Right renal cortex interstitium (tissue), 3 donors: ENCODE data around the gene LOXL3. TPM values are rescaled to one million over a fixed set of nuclear protein-coding genes. Genes with fewer than 3 reads are reported as not detected.
"Not testable (repeated sequence)": the region's sequence is repeated elsewhere in the genome, so short reads cannot be mapped to it uniquely, and the experiment has no call there.

Experiments
- DNase-seq, 3 donors: peaks; one replicate each; pipeline ENCODE4 v3.0.0-alpha.2; 2013; ENCODE audit warnings: low read depth in 3 of 3, low spot score in 2 of 3
- polyA plus RNA-seq, 3 donors: library from polyadenylated mRNA; unstranded; fragments of 120-200 nt; gene quantifications; one replicate each; pipeline ENCODE4 v1.2.1, GENCODE V29; 2013; ENCODE audit not compliant: insufficient read length in 3 of 3

The LOXL3 gene
- polyA plus RNA-seq, 3 donors = 9.2 to 9.9 (median 9.8) TPM

GRCh38 chr2:74497777-74498499, 55.8 kb downstream of the LOXL3 start:
- no peak for DNase-seq

DNA sequence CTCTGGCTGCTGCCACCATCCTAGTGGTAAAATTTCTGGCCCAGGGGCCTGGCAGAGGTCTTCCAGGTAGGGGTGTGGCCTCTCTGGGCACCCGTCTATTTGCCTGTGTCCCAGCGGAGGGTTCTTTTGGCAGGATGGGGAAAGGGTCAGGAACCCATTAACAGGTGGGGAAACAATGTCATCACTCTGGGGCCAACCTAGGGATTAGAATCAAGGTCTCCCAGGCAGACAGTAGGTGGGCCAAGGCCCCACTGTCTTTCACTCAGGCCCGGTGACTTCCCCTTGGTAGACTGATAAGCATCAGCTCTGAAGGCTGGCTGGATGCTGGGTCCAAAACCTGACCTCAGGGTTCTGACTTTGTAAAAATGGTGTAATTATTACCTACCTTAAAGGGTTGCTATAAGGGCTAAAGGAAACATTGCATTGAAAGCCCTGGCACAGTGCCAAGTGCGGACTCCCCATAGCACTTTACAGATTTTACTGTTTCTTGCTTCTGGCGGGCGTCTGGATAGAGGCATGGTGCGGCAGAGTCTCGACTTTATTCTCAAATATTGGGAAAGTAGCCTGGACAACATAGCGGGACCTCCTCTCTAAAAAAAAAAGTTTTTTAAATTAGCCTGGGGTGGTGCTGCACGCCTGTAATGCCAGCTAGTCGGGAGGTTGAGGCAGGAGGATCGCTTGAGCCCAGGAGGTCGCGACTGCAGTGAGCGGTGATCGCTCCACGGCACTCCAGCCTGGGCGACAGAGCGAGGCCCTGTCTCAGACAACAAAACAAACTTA, 56.6 kb downstream of the LOXL3 start:
- DNase-seq = no peak

- no peak for DNase-seq
These were observed 58.3 kb downstream of the LOXL3 start for GRCh38 chr2:74495440-74495839.

- no peak for DNase-seq
These were observed 60.2 kb downstream of the LOXL3 start for GRCh38 chr2:74493546-74493945.

DNA sequence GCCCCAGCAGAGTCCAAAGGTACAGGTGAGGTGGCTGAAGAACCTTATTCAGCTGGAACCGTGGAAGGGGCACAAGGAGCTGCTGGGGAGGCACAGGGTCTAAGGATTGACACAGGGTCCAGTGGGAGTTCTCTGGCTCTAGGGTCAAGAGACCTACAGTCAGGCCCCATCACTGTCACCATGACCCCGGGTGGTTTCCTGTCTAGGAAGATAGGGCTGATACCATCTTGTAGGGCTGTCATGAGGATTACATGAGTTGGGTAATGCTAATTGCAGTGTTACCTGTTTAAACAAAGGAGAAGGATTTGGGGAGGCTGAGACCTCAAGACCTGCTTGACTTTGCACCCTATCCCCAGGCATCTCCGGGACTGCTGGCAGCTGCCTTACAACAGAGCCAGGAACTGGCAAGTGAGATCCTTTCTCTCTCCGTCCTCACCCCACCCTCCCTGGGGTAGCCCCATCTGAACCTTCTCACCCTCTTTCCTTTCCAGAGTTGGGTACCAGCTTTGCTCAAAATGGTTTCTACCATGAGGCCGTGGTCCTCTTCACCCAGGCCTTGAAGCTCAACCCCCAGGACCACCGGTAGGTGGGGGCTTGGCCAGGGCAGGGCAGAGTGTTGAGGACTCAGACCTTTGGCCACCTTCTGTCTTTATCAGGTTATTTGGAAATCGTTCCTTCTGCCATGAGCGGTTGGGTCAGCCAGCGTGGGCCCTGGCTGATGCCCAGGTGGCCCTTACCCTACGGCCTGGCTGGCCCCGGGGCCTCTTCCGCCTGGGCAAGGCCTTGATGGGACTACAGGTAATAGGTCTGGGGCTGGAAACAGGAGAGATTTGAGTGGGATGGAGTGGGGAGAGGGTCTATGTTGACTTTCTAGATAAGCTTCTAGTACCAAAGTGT, 61.8 kb downstream of the LOXL3 start:
- no peak for DNase-seq

GRCh38 chr2:74489906-74490305, 63.8 kb downstream of the LOXL3 start:
- no peak for DNase-seq

GRCh38 chr2:74488643-74489481, 64.9 kb downstream of the LOXL3 start:
- DNase-seq = no peak

DNA sequence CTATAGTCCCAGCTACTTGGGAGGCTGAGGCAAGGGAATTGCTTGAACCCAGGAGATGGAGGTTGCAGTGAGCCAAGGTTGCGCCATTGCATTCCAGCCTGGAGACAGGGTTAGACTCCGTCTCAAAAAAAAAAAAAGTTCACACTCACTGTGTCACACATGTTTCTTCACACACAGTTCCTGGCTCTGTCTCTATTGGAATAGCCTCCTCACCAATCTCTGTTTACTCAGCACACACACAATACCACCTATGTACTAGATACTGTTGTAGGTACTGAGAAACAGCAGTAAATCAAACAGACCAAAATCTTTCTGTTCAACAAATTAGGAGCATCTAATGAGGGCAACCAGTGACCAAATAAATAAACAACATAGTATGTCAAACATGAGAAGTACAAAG, 67.6 kb downstream of the LOXL3 start:
- no peak for DNase-seq

DNA sequence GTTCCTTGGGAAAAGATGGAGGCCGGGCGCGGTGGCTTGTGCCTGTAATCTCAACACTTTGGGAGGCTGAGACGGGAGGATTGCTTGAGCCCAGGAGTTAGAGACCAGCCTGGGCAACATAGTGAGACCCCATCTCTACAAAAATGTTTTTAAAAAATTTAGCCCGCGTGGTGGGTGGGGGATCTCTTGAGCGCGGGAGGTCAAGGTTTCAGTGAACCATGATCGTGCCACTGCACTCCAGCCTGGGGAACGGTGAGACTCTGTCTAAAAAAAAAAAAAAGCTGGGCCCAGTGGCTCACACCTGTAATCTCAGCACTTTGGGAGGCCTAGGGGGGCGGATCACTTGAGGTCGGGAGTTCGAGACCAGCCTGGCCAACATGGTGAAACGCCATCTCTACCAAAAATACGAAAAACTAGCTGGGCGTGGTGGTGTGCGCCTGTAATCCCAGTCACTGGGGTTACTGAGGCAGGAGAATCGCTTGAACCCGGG, 70.0 kb downstream of the LOXL3 start:
- DNase-seq = not testable (repeated sequence)

DNA sequence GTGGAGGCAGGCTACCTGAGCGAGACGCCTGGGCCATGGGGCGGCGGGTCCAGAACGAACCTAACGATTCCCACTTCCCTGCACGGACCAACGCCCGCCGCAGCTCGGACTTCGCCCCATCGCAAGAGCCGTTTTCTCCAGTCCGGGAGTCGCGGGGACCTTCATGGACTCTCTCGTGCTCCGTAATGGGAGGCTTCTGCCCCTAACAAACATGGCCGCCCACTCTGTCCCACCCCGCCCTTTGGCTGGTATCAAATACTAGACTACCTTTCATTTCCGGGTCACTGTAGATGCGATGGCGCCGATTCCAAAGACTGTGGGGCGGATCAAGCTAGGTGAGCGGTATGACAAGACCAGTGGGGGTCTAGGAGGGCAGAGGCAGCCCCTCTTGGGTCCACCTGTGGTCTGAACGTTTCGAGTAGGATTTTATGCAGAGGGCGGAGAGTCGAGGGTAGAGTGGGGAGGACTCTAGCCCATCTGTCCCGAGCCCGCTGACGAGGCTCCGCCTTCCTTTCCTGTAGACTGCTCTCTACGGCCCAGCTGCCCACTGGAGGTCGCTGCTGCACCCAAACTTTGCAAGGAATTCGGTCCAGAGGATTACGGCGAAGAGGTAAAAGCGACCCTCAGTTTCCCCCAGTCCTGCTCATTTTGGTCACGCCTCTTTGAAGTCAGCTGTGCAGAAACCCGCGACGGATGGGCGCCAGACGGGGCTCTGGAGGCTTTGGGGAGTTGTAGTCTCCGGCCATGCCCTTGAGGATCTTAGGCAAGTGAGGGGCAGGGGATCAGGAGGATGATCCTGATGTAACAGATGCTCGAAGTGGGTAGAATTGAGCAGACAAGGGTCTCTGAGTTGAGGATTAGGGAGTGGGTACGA, 70.7 kb downstream of the LOXL3 start, which contains the start of the genes CCDC142 and TTC31:
Gene CCDC142 (minus strand): TSS at position 198 of the 874 bp plus-strand sequence. CDS start 161 bp downstream, at position 37.
Gene TTC31 (plus strand): TSS at position 281 of the 874 bp plus-strand sequence. CDS start 15 bp downstream, at position 296.
- peak; percentile 95 to 97 (median 96) for DNase-seq

Other genes with a start within 250 kb of the LOXL3 start
- 1 to 10 TPM; 1.4 to 2.2 (median 2.2) TPM for gene SLC4A5, start 210.5 kb downstream of the LOXL3 start, polyA plus RNA-seq
- 100 to 1,000 TPM; 137 to 143 (median 140) TPM for gene DCTN1, start 173.6 kb downstream of the LOXL3 start, polyA plus RNA-seq
- 1 to 10 TPM; 4.4 to 6.6 (median 5.7) TPM for gene C2orf81, start 132.3 kb downstream of the LOXL3 start, polyA plus RNA-seq
- 10 to 100 TPM; 35.9 to 40.2 (median 36.5) TPM for gene WDR54, start 132.2 kb downstream of the LOXL3 start, polyA plus RNA-seq
- gene RTKN, start 112.0 kb downstream of the LOXL3 start, polyA plus RNA-seq = 10 to 100 TPM; 55.3 to 59.0 (median 55.9) TPM
- 10 to 100 TPM; 14.6 to 29.6 (median 24.2) TPM for gene INO80B, start 98.9 kb downstream of the LOXL3 start, polyA plus RNA-seq
- 100 to 1,000 TPM in 1 of 3 donors, 10 to 100 TPM in 2; 90.1 to 101 (median 96.6) TPM for gene WBP1, start 95.5 kb downstream of the LOXL3 start, polyA plus RNA-seq
- gene MOGS, start 88.6 kb downstream of the LOXL3 start, polyA plus RNA-seq = 10 to 100 TPM; 43.6 to 56.1 (median 47.2) TPM
- 10 to 100 TPM; 37.1 to 43.6 (median 38.9) TPM for gene MRPL53, start 81.3 kb downstream of the LOXL3 start, polyA plus RNA-seq
- 10 to 100 TPM in 2 of 3 donors, 1 to 10 TPM in 1; 7.7 to 10.6 (median 10.1) TPM for gene CCDC142, start 70.9 kb downstream of the LOXL3 start, polyA plus RNA-seq
- gene TTC31, start 70.9 kb downstream of the LOXL3 start, polyA plus RNA-seq = 10 to 100 TPM; 24.4 to 26.6 (median 24.9) TPM
- gene LBX2, start 54.3 kb downstream of the LOXL3 start, polyA plus RNA-seq = 1 to 10 TPM; 1.4 to 3.5 (median 1.7) TPM
- gene PCGF1, start 46.2 kb downstream of the LOXL3 start, polyA plus RNA-seq = 10 to 100 TPM; 27.6 to 27.8 (median 27.6) TPM
- under 1 TPM in 1 of 3 donors, not detected in 2; 0.06 TPM for gene TLX2, start 39.5 kb downstream of the LOXL3 start, polyA plus RNA-seq
- under 1 TPM; 0.08 to 0.18 (median 0.12) TPM for gene DQX1, start 27.7 kb downstream of the LOXL3 start, polyA plus RNA-seq
- gene AUP1, start 24.2 kb downstream of the LOXL3 start, polyA plus RNA-seq = 10 to 100 TPM; 92.5 to 99.8 (median 97.0) TPM
- 10 to 100 TPM; 32.3 to 35.8 (median 33.1) TPM for gene HTRA2, start 24.0 kb downstream of the LOXL3 start, polyA plus RNA-seq
- gene DOK1, start 778 bp upstream of the LOXL3 start, polyA plus RNA-seq = 1 to 10 TPM; 8.0 to 9.8 (median 8.6) TPM
- gene M1AP, start 94.4 kb upstream of the LOXL3 start, polyA plus RNA-seq = under 1 TPM; 0.57 to 0.72 (median 0.71) TPM
- gene SEMA4F, start 100.3 kb upstream of the LOXL3 start, polyA plus RNA-seq = 1 to 10 TPM; 5.7 to 6.5 (median 5.8) TPM